DOHH2 (cell line): Measurements from ENCODE around the gene MCC.

ENCODE experiments used
- H3F3A ChIP-seq: fragments of 200-600 bp; sonication (generic), shearing (Covaris generic); 2 replicates; pipeline ENCODE4 v1.6.0; 2016; ENCODE audit warnings: antibody characterized with exemption, mild to moderate bottlenecking; ENCODE audit not compliant: control insufficient read depth, insufficient read depth
- H3K27ac ChIP-seq: fragments of 200-600 bp; sonication (generic); 2 replicates; pipeline ENCODE4 v1.5.1; 2014; ENCODE audit warnings: low read depth, mild to moderate bottlenecking, low read length, moderate library complexity
- H3K27me3 ChIP-seq: fragments of 200-600 bp; sonication (generic); 2 replicates; pipeline ENCODE4 v1.6.1; 2014; ENCODE audit warnings: mild to moderate bottlenecking, low read length, mixed read lengths; ENCODE audit not compliant: control insufficient read depth
- H3K36me3 ChIP-seq: fragments of 200-600 bp; sonication (generic); 2 replicates; pipeline ENCODE4 v1.6.1; 2014; ENCODE audit warnings: mild to moderate bottlenecking, low read length, moderate library complexity, mixed read lengths; ENCODE audit not compliant: control insufficient read depth
- H3K4me1 ChIP-seq: fragments of 200-600 bp; sonication (generic); 2 replicates; pipeline ENCODE4 v1.6.1; 2014; ENCODE audit warnings: mild to moderate bottlenecking, low read length, mixed read lengths; ENCODE audit not compliant: control insufficient read depth
- H3K4me2 ChIP-seq: fragments of 200-600 bp; sonication (generic); 2 replicates; pipeline ENCODE4 v1.6.0; 2014; ENCODE audit warnings: mild to moderate bottlenecking, low read length, moderate library complexity
- H3K4me3 ChIP-seq: fragments of 200-600 bp; sonication (generic); 2 replicates; pipeline ENCODE4 v1.5.1; 2014; ENCODE audit warnings: mild to moderate bottlenecking, low read length, mixed read lengths
- H3K79me2 ChIP-seq: fragments of 200-600 bp; sonication (generic); 2 replicates; pipeline ENCODE4 v1.6.1; 2014; ENCODE audit warnings: mild to moderate bottlenecking, low read length, mixed read lengths; ENCODE audit not compliant: control insufficient read depth
- H3K9me2 ChIP-seq: fragments of 200-600 bp; sonication (generic); replicated peaks from 2 replicates; pipeline ENCODE4 v1.6.1; 2014; ENCODE audit warnings: mild to moderate bottlenecking, low read length, mixed read lengths; ENCODE audit not compliant: control insufficient read depth
- H3K9me3 ChIP-seq: fragments of 200-600 bp; sonication (generic); 2 replicates; pipeline ENCODE4 v1.6.1; 2014; ENCODE audit warnings: antibody characterized with exemption, low read length, mixed read lengths; ENCODE audit not compliant: control insufficient read depth, insufficient read depth
- H4K20me1 ChIP-seq: fragments of 200-600 bp; sonication (generic); 2 replicates; pipeline ENCODE4 v1.6.0; 2014; ENCODE audit warnings: low read depth, mild to moderate bottlenecking, antibody characterized with exemption, low read length, moderate library complexity; ENCODE audit not compliant: control insufficient read depth, insufficient read depth
- EZH2phosphoT487 ChIP-seq: fragments of 200-600 bp; sonication (generic); IDR thresholded peaks from 2 replicates; pipeline ENCODE4 v1.6.1; 2017; ENCODE audit warnings: borderline replicate concordance, mild to moderate bottlenecking, antibody characterized with exemption, low read length, moderate library complexity, mixed read lengths
- TF ChIP-seq, protein P1 (sequence below): fragments of 200-600 bp; sonication (generic); IDR thresholded peaks from one replicate; pipeline ENCODE4 v1.5.1; 2014; ENCODE audit warnings: antibody characterized with exemption, mild to moderate bottlenecking, low read depth, low read length; ENCODE audit not compliant: poor library complexity, severe bottlenecking

Gene MCC

DNA sequence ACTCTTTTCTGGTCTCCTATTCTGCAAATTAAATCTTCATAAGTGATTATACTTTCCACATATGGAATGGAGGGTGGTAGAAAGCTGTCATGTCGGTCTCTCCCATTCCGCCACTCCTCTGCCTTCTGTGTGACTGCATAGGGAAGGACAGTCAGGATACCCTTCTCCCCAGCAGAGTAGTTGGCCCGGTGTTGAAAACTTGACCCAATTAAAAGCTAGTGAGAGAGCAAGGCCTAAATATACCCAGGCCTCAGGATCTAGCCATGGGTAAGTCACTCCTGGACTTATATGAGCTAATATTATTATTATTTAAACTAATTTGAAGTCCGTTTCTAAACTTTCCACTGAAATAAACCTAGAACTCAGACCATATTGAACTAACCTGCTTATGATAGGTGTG, 248.2 kb downstream of the MCC start:
- 0 out of 2 replicates have a peak, but pooled peaks cover 3% of the 10 kb centered on the region for H3K27me3 ChIP-seq
- H3K79me2 ChIP-seq, result no peaks in the 10 kb centered on the region
- H3K36me3 ChIP-seq, result no peaks in the 10 kb centered on the region
- no peaks in the 10 kb centered on the region for H4K20me1 ChIP-seq
- H3K9me3 ChIP-seq, result no peaks in the 10 kb centered on the region
- H3K9me2 ChIP-seq, result no peaks in the 10 kb centered on the region; the same call in 1 of the 2 replicates
- H3K4me3 ChIP-seq, result no peak overlapping the region
- no peak for TF ChIP-seq EZH2phosphoT487
- TF ChIP-seq, protein P1, sequence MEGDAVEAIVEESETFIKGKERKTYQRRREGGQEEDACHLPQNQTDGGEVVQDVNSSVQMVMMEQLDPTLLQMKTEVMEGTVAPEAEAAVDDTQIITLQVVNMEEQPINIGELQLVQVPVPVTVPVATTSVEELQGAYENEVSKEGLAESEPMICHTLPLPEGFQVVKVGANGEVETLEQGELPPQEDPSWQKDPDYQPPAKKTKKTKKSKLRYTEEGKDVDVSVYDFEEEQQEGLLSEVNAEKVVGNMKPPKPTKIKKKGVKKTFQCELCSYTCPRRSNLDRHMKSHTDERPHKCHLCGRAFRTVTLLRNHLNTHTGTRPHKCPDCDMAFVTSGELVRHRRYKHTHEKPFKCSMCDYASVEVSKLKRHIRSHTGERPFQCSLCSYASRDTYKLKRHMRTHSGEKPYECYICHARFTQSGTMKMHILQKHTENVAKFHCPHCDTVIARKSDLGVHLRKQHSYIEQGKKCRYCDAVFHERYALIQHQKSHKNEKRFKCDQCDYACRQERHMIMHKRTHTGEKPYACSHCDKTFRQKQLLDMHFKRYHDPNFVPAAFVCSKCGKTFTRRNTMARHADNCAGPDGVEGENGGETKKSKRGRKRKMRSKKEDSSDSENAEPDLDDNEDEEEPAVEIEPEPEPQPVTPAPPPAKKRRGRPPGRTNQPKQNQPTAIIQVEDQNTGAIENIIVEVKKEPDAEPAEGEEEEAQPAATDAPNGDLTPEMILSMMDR, result no peak
- H3K4me1 ChIP-seq, result no peaks in the 10 kb centered on the region
- H3K4me2 ChIP-seq, result no peak overlapping the region
- no peaks in the 10 kb centered on the region for H3F3A ChIP-seq
- no peak overlapping the region for H3K27ac ChIP-seq

DNA sequence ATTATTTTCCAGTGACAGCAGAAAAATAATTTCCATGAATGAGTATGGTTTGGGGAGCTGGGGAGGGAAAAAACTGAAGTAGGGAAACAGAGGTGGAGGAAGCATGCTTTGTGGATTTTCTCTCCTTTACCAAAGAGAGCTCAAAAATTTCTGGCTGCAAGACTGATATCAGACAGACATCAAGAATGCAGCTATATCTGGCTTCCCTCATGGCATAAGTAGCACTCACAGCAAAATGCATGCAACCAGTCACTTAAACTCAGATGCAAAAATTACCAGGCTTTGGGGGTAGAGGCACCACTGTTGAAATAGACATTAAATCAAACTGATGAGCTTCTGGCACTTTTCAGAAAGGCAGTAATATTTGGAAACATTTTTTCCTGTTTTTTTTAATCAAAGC, 250.4 kb downstream of the MCC start:
- no peaks in the 10 kb centered on the region for H3K9me3 ChIP-seq
- H3K36me3 ChIP-seq, result no peaks in the 10 kb centered on the region
- H3K9me2 ChIP-seq, result no peaks in the 10 kb centered on the region; the same call in 1 of the 2 replicates
- no peak overlapping the region for H3K4me3 ChIP-seq
- peaks cover 10% of the 10 kb centered on the region for H3K27me3 ChIP-seq
- H3K79me2 ChIP-seq, result no peaks in the 10 kb centered on the region
- no peak overlapping the region for H3K4me2 ChIP-seq
- H3F3A ChIP-seq, result no peaks in the 10 kb centered on the region
- TF ChIP-seq, protein P1, result no peak
- no peak for TF ChIP-seq EZH2phosphoT487
- no peak overlapping the region for H3K27ac ChIP-seq
- no peaks in the 10 kb centered on the region for H4K20me1 ChIP-seq
- H3K4me1 ChIP-seq, result no peaks in the 10 kb centered on the region

DNA sequence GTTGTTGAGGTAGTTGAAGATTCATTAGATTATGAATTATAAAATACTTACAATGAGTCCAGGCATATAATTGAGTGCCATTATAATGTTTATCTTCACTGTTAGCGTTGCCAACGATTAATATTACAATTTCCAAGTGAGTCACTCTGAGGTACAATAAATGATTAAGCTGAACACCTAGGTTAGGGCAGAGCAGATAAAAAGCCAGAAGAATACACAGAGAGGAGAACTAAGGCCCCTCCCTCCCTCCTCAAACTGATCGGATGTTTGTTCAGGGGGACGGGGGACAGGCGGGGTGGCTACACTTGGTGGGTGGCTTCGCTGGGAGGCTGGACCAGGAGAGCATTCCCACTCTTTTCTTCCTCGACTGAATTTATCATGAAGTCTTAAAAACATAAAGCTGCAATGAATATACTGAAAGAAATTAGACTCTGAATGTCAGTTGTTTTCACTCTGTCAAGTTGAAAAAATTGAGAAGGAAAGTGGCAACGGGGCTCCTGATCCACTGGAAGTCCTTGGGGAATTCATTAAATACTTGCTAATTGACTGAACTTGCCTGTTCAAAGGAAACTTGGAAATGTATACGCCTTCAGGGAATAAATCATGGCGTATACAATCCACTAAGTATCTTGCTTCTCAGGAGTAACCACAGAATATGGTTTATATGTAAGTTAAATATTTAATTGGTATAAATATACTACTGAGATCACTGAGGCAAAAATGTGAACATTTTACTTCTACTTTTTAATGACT, 251.5 kb downstream of the MCC start:
- TF ChIP-seq EZH2phosphoT487, result no peak
- TF ChIP-seq, protein P1, result no peak
- Histone ChIP-seq H3F3A (no peaks in the 10 kb centered on the region), H3K79me2 (no peaks in the 10 kb centered on the region), H3K4me3 (no peak overlapping the region), H3K9me3 (no peaks in the 10 kb centered on the region), H4K20me1 (no peaks in the 10 kb centered on the region), H3K4me1 (no peaks in the 10 kb centered on the region), H3K36me3 (no peaks in the 10 kb centered on the region), H3K27me3 (peaks cover 15% of the 10 kb centered on the region), H3K9me2 (no peaks in the 10 kb centered on the region; the same call in 1 of the 2 replicates), H3K4me2 (no peak overlapping the region), H3K27ac (no peak overlapping the region)
